GM12878 (cell line): ENCODE measurements around the gene APBA3. TPM values are rescaled to one million over a fixed set of nuclear protein-coding genes. Genes with fewer than 3 reads are reported as not detected.

Source experiments
- ATAC-seq: fragments of 200-7000 bp; cut with Tn5 transposase; 3 replicates; pipeline ENCODE4 v1.9.1; 2020; ENCODE audit warnings: mild to moderate bottlenecking, moderate library complexity
- BruUV-seq: library from RNA; stranded (reverse); fragments of 400-500 nt; replicated peaks from 2 replicates; lab custom pipeline; 2021; lab: Mats Ljungman, UMichigan
- CTCF ChIA-PET: fragments of 300-600 bp; sonication (Branson Sonifier 250); formaldehyde crosslinking; extraction: SDS; loops from one replicate; lab custom pipeline; 2021; ENCODE audit warnings: inconsistent platforms; lab: Yijun Ruan, JAX
- POLR2A ChIA-PET: fragments of 350-600 bp; formaldehyde crosslinking; extraction: SDS; loops from one replicate; lab custom pipeline; 2021; ENCODE audit warnings: inconsistent platforms; lab: Charles Lee
- RAD21 ChIA-PET: fragments of 300-600 bp; sonication (Branson Sonifier 250); formaldehyde crosslinking; loops from one replicate; lab custom pipeline; 2023; ENCODE audit warnings: antibody characterized with exemption; ENCODE audit not compliant: unreplicated experiment; lab: Charles Lee
- SMC1A ChIA-PET: fragments of 300-600 bp; sonication (Branson Sonifier 250); formaldehyde crosslinking; loops from one replicate; lab custom pipeline; 2023; ENCODE audit not compliant: unreplicated experiment, uncharacterized antibody; lab: Charles Lee
- DNase-seq: peaks from one replicate; pipeline ENCODE4 v3.0.0-alpha.2; 2011; ENCODE audit warnings: low read depth, low spot score
- FAIRE-seq: peaks from 3 replicates; lab custom pipeline; 2011; peaks lifted over from hg19 to GRCh38; lab: Jason Lieb, UNC
- H2AFZ ChIP-seq: 2 replicates; pipeline ENCODE4 v1.6.0; 2011; ENCODE audit warnings: low read depth, low read length, control low read depth; ENCODE audit not compliant: control insufficient read depth
- H3K27ac ChIP-seq: 2 replicates; pipeline ENCODE4 v1.5.1; 2011; ENCODE audit warnings: control low read depth; ENCODE audit not compliant: control insufficient read depth, insufficient read depth
- H3K27me3 ChIP-seq, 2 experiments: replicated peaks in 1 of 2; 2 replicates each; pipeline versions ENCODE4 v1.6.0 to v1.6.1; 2011; ENCODE audit warnings: low read length in 1 of 2; ENCODE audit not compliant: control insufficient read depth in 2 of 2, insufficient read depth in 2 of 2
- H3K36me3 ChIP-seq, 2 experiments: 2 replicates each; pipeline ENCODE4 v1.5.1; 2011; ENCODE audit warnings: low read length in 1 of 2; ENCODE audit not compliant: control insufficient read depth in 2 of 2, insufficient read depth in 2 of 2
- H3K4me1 ChIP-seq: 2 replicates; pipeline ENCODE4 v1.6.1; 2011; ENCODE audit warnings: mild to moderate bottlenecking, low read length, moderate library complexity, mixed read lengths; ENCODE audit not compliant: control insufficient read depth, insufficient read depth
- H3K4me2 ChIP-seq: 2 replicates; pipeline ENCODE4 v1.6.0; 2011; ENCODE audit warnings: control low read depth; ENCODE audit not compliant: control insufficient read depth, insufficient read depth
- H3K4me3 ChIP-seq: fragments of 200-600 bp; sonication (generic); 2 replicates; pipeline ENCODE4 v1.5.1; 2016
- H3K79me2 ChIP-seq: 2 replicates; pipeline ENCODE4 v1.6.0; 2011; ENCODE audit warnings: low read length; ENCODE audit not compliant: control insufficient read depth, insufficient read depth
- H3K9ac ChIP-seq: 2 replicates; pipeline ENCODE4 v1.8.0; 2011; ENCODE audit warnings: low read length, control low read depth, mixed read lengths; ENCODE audit not compliant: control insufficient read depth, insufficient read depth
- H3K9me3 ChIP-seq: replicated peaks from 3 replicates; pipeline ENCODE4 v1.5.1; 2011; ENCODE audit warnings: mild to moderate bottlenecking, low read length; ENCODE audit not compliant: control insufficient read depth, insufficient read depth
- H4K20me1 ChIP-seq: 2 replicates; pipeline ENCODE4 v1.6.0; 2011; ENCODE audit not compliant: control insufficient read depth, insufficient read depth
- ASH2L ChIP-seq: fragments of 300-600, 200-600 bp; sonication (generic); IDR thresholded peaks from 2 replicates; pipeline ENCODE4 v1.6.1; 2017; ENCODE audit warnings: low read depth, mild to moderate bottlenecking, borderline replicate concordance
- EZH2 ChIP-seq: IDR thresholded peaks from 2 replicates; pipeline ENCODE4 v1.6.1; 2012; ENCODE audit warnings: low read depth, mild to moderate bottlenecking, control low read depth, inconsistent platforms, low read length, borderline replicate concordance; ENCODE audit not compliant: control insufficient read depth
- IRF4 ChIP-seq: IDR thresholded peaks from 2 replicates; pipeline ENCODE4 v1.6.1; 2011; ENCODE audit warnings: low read depth, low read length
- IRF5 ChIP-seq: fragments of 450-650 bp; IDR thresholded peaks from 2 replicates; pipeline ENCODE4 v1.6.1; 2017; ENCODE audit warnings: borderline replicate concordance
- NBN ChIP-seq: fragments of 450-650 bp; IDR thresholded peaks from 2 replicates; pipeline ENCODE4 v1.6.1; 2016
- NR2C2 ChIP-seq: IDR thresholded peaks from 2 replicates; pipeline ENCODE4 v1.6.1; 2011; ENCODE audit warnings: borderline replicate concordance, low read depth; ENCODE audit not compliant: control insufficient read depth, insufficient read length
- POLR2AphosphoS2 ChIP-seq: IDR thresholded peaks from 2 replicates; pipeline ENCODE4 v1.6.1; 2011; ENCODE audit warnings: low read depth, mild to moderate bottlenecking, low read length, improper control_type of control experiment, moderate library complexity
- RBBP5 ChIP-seq: fragments of 200-600 bp; sonication (generic); conservative IDR thresholded peaks from 2 replicates; pipeline ENCODE4 v1.6.1; 2016
- RUNX3 ChIP-seq: IDR thresholded peaks from 2 replicates; pipeline ENCODE4 v1.6.1; 2012; ENCODE audit warnings: low read length, inconsistent platforms
- SMAD1 ChIP-seq: fragments of 450-650 bp; IDR thresholded peaks from 2 replicates; pipeline ENCODE4 v1.6.1; 2018; ENCODE audit warnings: mild to moderate bottlenecking, low read depth; ENCODE audit not compliant: partially characterized antibody
- YBX1 ChIP-seq: fragments of 450-650 bp; IDR thresholded peaks from 2 replicates; pipeline ENCODE4 v1.6.1; 2016; ENCODE audit warnings: antibody characterized with exemption
- WGBS: methylation state at CpG from one replicate; pipeline ENCODE4 v1.1.6; 2016; ENCODE audit warnings: low lambda C conversion rate; ENCODE audit not compliant: insufficient replicate concordance, insufficient coverage; ENCODE audit errors: missing lambda C conversion rate; 5-methylcytosine and 5-hydroxymethylcytosine counted together
- in situ Hi-C: fragments of 300-500 bp; cut with MboI; formaldehyde crosslinking; loops from 9 replicates; pipeline ENCODE4 v1.14.3; 2018; ENCODE audit warnings: mixed read lengths
- intact Hi-C: fragments of 100-400 bp; cut with micrococcal nuclease; formaldehyde crosslinking; loops from one replicate; pipeline ENCODE4 v1.14.2; 2022; ENCODE audit not compliant: unreplicated experiment
- polyA plus RNA-seq, 11 experiments: library from polyadenylated mRNA; depleted of rRNA in 4 of 11; unstranded in 6 of 11; stranded (reverse) in 5 of 11; fragments of >200 nt; fragmentation: Nextera tagmentation in 4 of 11; fragmentation: Illumina TruSeq in 1 of 11; extraction: Ambion mirVana in 4 of 11; extraction: Trizol in 1 of 11; gene quantifications; 1 replicate in 1 of 11; 2 replicates in 10 of 11; pipeline versions ENCODE4 v1.2.1 to v1.2.3, GENCODE V29; 2011 to 2016; ENCODE audit warnings: inconsistent platforms in 2 of 11, missing spikeins in 2 of 11, low read depth in 1 of 11
- total RNA-seq, 4 experiments: library from RNA; depleted of rRNA in 3 of 4; stranded (reverse); fragments of >200 nt in 3 of 4; fragmentation: Illumina TruSeq in 1 of 4; extraction: Trizol in 1 of 4; gene quantifications; 2 replicates each; pipeline versions ENCODE4 v1.2.1 to v1.2.3, GENCODE V29; 2013 to 2021

The APBA3 gene
- total and polyA plus RNA-seq, 10 of the 15 experiments (the other 5 are each of a cell fraction or from before 2014, with no cell fraction given), result 0.31 to 36.4 (median 18.3) TPM

GRCh38 chr19:3771000-3771905 is 9.8 kb upstream of the APBA3 start:
- peaks cover 0 to 18% of the 10 kb centered on the region in 2 experiments; a peak in 2 of 4 replicates for H3K36me3 ChIP-seq
- TF ChIP-seq POLR2AphosphoS2 (no peak), NBN (no peak), IRF4 (no peak), RBBP5 (no peak), EZH2 (no peak), RUNX3 (no peak), YBX1 (no peak), SMAD1 (no peak), ASH2L (no peak), IRF5 (no peak), NR2C2 (no peak)
- TF ChIP-seq, all 136 proteins: peak for 0
- no peak overlapping the region for H3K9ac ChIP-seq
- H3K9me3 ChIP-seq, result no peaks in the 10 kb centered on the region
- no TSS peak for BruUV-seq
- no peaks in the 10 kb centered on the region for H3K27me3 ChIP-seq
- no peaks in the 10 kb centered on the region for H3K79me2 ChIP-seq
- no peak overlapping the region for H3K4me3 ChIP-seq
- no peaks in the 10 kb centered on the region for H4K20me1 ChIP-seq
- no peaks in the 10 kb centered on the region; the same call in 1 of the 2 replicates for H3K4me1 ChIP-seq
- no peak overlapping the region for H3K27ac ChIP-seq
- DNase-seq, result no peak
- H2AFZ ChIP-seq, result no peak overlapping the region
- WGBS, result 78% methylated on average over 17 of the region's 35 CpGs
- ChIA-PET POLR2A (no interaction called here), RAD21 (no interaction called here), CTCF (interaction anchor here (0.6 kb wide), 1 partner anchor 216 kb away, joined by 5 read pairs; no protein-coding TSS in a partner anchor), SMC1A (no interaction called here)
- FAIRE-seq, result no peak
- ATAC-seq, result no peak
- intact Hi-C loops (no loop called here), in situ Hi-C loops (no loop called here)
- no peak overlapping the region for H3K4me2 ChIP-seq
